ENCODE results near the gene HDAC4. TPM values are rescaled to one million over a fixed set of nuclear protein-coding genes. Genes with fewer than 3 reads are reported as not detected.
A peak's percentile ranks its signal among the peaks of the same experiment; 100 is the strongest.

HDAC4 gene
- total and polyA plus RNA-seq, 2 donors from 2014 or later: 2.2 to 56.8 TPM

DNA sequence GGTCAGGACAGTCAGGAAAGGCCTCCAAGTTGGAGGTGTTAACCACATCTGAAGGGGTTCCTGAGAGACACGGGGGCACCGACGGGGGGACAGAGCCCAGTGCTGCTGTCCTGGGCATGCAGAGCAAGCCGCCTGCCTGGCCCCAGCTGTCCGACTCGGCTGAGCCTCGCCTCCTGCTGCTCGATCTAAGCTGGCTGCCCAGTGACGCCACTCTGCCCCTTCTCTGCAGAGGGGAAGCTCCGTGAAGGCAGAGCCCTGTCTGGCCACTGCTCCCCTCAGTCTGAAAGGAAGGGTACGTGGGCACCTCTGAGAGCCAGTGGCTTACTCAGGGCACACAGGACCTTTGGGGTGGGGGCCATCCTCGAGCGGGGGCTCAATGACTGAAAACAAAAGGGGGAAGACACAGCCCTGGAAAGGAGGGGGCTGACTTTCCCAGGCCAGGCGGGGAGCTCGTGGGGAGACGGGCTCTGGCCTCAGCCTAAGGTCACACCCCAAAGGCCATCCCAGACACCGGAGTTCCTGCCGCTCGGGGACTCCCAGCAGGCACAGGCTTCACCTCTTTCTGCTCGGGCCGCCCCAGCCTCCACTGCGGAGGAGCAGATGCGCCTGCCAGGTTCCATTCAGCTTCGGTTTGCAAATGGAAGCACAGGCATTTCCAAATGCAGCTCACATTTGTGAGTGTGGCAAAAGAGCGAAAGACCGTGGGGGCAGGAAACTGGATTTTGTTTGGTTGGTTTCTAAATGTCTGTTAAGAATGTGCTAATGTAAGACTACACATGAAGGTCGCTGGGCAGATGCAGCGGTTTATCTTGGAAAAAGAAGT is 136.9 kb downstream of the HDAC4 start:
- FAIRE-seq (no peak), DNase-seq (peak in 2 of 5 donors; percentile 8 to 73)
- H3K9me3 ChIP-seq (ENCODE audit: control insufficient read depth in 2 of 3, insufficient read depth in 1 of 3, low read length in 3 of 3): no peaks in the 10 kb centered on the region
- no peak overlapping the region for H3K27ac ChIP-seq (ENCODE audit: low read depth in 2 of 2, low read length in 2 of 2)
- H3K9ac ChIP-seq (ENCODE audit: low read length in 3 of 3): no peak overlapping the region
- peaks cover 0 to 45% (median 21%) of the 10 kb centered on the region in 3 donors for H3K4me1 ChIP-seq (ENCODE audit: control insufficient read depth in 2 of 3, insufficient read depth in 2 of 3, low read depth in 1 of 3, low read length in 3 of 3)
- no peak overlapping the region for H3K4me3 ChIP-seq (ENCODE audit: low read length in 3 of 3)
- TF ChIP-seq, protein P1, sequence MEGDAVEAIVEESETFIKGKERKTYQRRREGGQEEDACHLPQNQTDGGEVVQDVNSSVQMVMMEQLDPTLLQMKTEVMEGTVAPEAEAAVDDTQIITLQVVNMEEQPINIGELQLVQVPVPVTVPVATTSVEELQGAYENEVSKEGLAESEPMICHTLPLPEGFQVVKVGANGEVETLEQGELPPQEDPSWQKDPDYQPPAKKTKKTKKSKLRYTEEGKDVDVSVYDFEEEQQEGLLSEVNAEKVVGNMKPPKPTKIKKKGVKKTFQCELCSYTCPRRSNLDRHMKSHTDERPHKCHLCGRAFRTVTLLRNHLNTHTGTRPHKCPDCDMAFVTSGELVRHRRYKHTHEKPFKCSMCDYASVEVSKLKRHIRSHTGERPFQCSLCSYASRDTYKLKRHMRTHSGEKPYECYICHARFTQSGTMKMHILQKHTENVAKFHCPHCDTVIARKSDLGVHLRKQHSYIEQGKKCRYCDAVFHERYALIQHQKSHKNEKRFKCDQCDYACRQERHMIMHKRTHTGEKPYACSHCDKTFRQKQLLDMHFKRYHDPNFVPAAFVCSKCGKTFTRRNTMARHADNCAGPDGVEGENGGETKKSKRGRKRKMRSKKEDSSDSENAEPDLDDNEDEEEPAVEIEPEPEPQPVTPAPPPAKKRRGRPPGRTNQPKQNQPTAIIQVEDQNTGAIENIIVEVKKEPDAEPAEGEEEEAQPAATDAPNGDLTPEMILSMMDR (IDR thresholded peaks at IDR 0.05; ENCODE audit: borderline replicate concordance, extremely low read depth, insufficient read depth): no peak
- no peaks in the 10 kb centered on the region for H3K27me3 ChIP-seq (ENCODE audit: control insufficient read depth, insufficient read depth, low read length)
- H3K36me3 ChIP-seq (ENCODE audit: control insufficient read depth in 2 of 3, insufficient read depth in 3 of 3, low read length in 3 of 3): no peaks in the 10 kb centered on the region
- intact Hi-C loops (cut with DNase I): no loop called here

- no peak for FAIRE-seq
- H3K27ac ChIP-seq (ENCODE audit: low read depth in 2 of 2, low read length in 2 of 2): no peak overlapping the region
Measured at GRCh38 chr2:239263231-239263630, 137.6 kb downstream of the HDAC4 start.

GRCh38 chr2:239262484-239263230 is 138.2 kb downstream of the HDAC4 start:
- Histone ChIP-seq H3K9me3 (ENCODE audit: control insufficient read depth in 2 of 3, insufficient read depth in 1 of 3, low read length in 3 of 3) (peaks cover 0 to under 1% (median 0%) of the 10 kb centered on the region in 3 donors), H3K27ac (ENCODE audit: low read depth in 2 of 2, low read length in 2 of 2) (no peak overlapping the region), H3K4me1 (ENCODE audit: control insufficient read depth in 2 of 3, insufficient read depth in 2 of 3, low read depth in 1 of 3, low read length in 3 of 3) (peaks cover 0 to 34% (median 17%) of the 10 kb centered on the region in 3 donors), H3K4me3 (ENCODE audit: low read length in 3 of 3) (no peak overlapping the region), H3K9ac (ENCODE audit: low read length in 3 of 3) (no peak overlapping the region), H3K36me3 (ENCODE audit: control insufficient read depth in 2 of 3, insufficient read depth in 3 of 3, low read length in 3 of 3) (no peaks in the 10 kb centered on the region), H3K27me3 (ENCODE audit: control insufficient read depth, insufficient read depth, low read length) (no peaks in the 10 kb centered on the region)
- peak in 1 of 5 donors; percentile 5 for DNase-seq
- no peak for FAIRE-seq
- TF ChIP-seq, protein P1 (IDR thresholded peaks at IDR 0.05; ENCODE audit: borderline replicate concordance, extremely low read depth, insufficient read depth): no peak
- intact Hi-C loops (cut with DNase I): no loop called here

More at GRCh38 chr2:239263231-239263630, 137.6 kb downstream of the HDAC4 start:
- TF ChIP-seq, protein P1 (IDR thresholded peaks at IDR 0.05; ENCODE audit: borderline replicate concordance, extremely low read depth, insufficient read depth): no peak
- DNase-seq: peak in 2 of 5 donors; percentile 6 to 73
- H3K4me1 ChIP-seq (ENCODE audit: control insufficient read depth in 2 of 3, insufficient read depth in 2 of 3, low read depth in 1 of 3, low read length in 3 of 3): peaks cover 0 to 40% (median 21%) of the 10 kb centered on the region in 3 donors
- no peaks in the 10 kb centered on the region for H3K36me3 ChIP-seq (ENCODE audit: control insufficient read depth in 2 of 3, insufficient read depth in 3 of 3, low read length in 3 of 3)
- intact Hi-C loops (cut with DNase I): no loop called here
- H3K4me3 ChIP-seq (ENCODE audit: low read length in 3 of 3): no peak overlapping the region
- no peaks in the 10 kb centered on the region for H3K27me3 ChIP-seq (ENCODE audit: control insufficient read depth, insufficient read depth, low read length)
- no peak overlapping the region for H3K9ac ChIP-seq (ENCODE audit: low read length in 3 of 3)
- H3K9me3 ChIP-seq (ENCODE audit: control insufficient read depth in 2 of 3, insufficient read depth in 1 of 3, low read length in 3 of 3): no peaks in the 10 kb centered on the region
